HCT116 (cell line): ENCODE measurements around the gene RAB31.

Source experiments
- CEBPB ChIP-seq: IDR thresholded peaks from 2 replicates; pipeline ENCODE4 v1.6.1; 2012; ENCODE audit warnings: low read depth
- CTCF ChIP-seq, 3 experiments: fragments of 200-600 bp in 1 of 3; sonication (generic) in 1 of 3; IDR thresholded peaks in 2 of 3; conservative IDR thresholded peaks in 1 of 3; 2 replicates each; pipeline ENCODE4 v1.5.1; 2012 to 2017; ENCODE audit warnings: low read depth in 2 of 3, low read length in 2 of 3, antibody characterized with exemption in 1 of 3, borderline replicate concordance in 1 of 3, control low read depth in 1 of 3, mild to moderate bottlenecking in 1 of 3, mixed read lengths in 1 of 3, mixed run types in 1 of 3, moderate library complexity in 1 of 3; ENCODE audit not compliant: insufficient read depth in 1 of 3
- EZH2 ChIP-seq: fragments of 200-600 bp; sonication (generic); IDR thresholded peaks from 2 replicates; pipeline ENCODE4 v1.6.1; 2017; ENCODE audit warnings: antibody characterized with exemption, mixed run types
- EZH2phosphoT487 ChIP-seq: fragments of 200-600 bp; IDR thresholded peaks from 2 replicates; pipeline ENCODE4 v1.6.1; 2018; ENCODE audit warnings: antibody characterized with exemption, borderline replicate concordance
- JUND ChIP-seq: IDR thresholded peaks from 2 replicates; pipeline ENCODE4 v1.6.1; 2012
- POLR2A ChIP-seq: IDR thresholded peaks from 2 replicates; pipeline ENCODE4 v1.7.0; 2011; ENCODE audit warnings: borderline replicate concordance; ENCODE audit not compliant: insufficient read depth, insufficient read length; ENCODE audit errors: extremely low read depth
- POLR2AphosphoS5 ChIP-seq: IDR thresholded peaks from 2 replicates; pipeline ENCODE4 v1.6.1; 2011; ENCODE audit warnings: mild to moderate bottlenecking, low read depth, low read length, moderate library complexity
- RAD21 ChIP-seq: IDR thresholded peaks from 2 replicates; pipeline ENCODE4 v1.6.1; 2012; ENCODE audit warnings: low read depth, mild to moderate bottlenecking
- REST ChIP-seq: IDR thresholded peaks from 2 replicates; pipeline ENCODE4 v1.6.1; 2012; ENCODE audit warnings: low read depth
- SIN3A ChIP-seq: IDR thresholded peaks from 2 replicates; pipeline ENCODE4 v1.6.1; 2012; ENCODE audit warnings: low read depth
- SP1 ChIP-seq: IDR thresholded peaks from 2 replicates; pipeline ENCODE4 v1.6.1; 2012; ENCODE audit warnings: low read depth
- SRF ChIP-seq: IDR thresholded peaks from 2 replicates; pipeline ENCODE4 v1.6.1; 2012; ENCODE audit warnings: low read depth
- YY1 ChIP-seq: IDR thresholded peaks from 2 replicates; pipeline ENCODE4 v1.6.1; 2011; ENCODE audit warnings: low read length, low read depth, moderate library complexity, mild to moderate bottlenecking; ENCODE audit not compliant: insufficient replicate concordance; ENCODE audit errors: extremely low read depth
- ZNF274 ChIP-seq: fragments of 200-500 bp; sonication (Bioruptor generic); IDR thresholded peaks from 2 replicates; pipeline ENCODE4 v1.6.1; 2014; ENCODE audit warnings: mild to moderate bottlenecking, low read depth, low read length, inconsistent platforms

GRCh38 chr18:9827793-9828505 lies 119.8 kb downstream of the RAB31 start:
- TF ChIP-seq CTCF (IDR thresholded peaks at IDR 0.05 in 2 of 3, conservative IDR thresholded peaks at IDR 0.05 in 1 of 3; ENCODE audit: borderline replicate concordance in 1 of 3, insufficient read depth in 1 of 3, low read depth in 2 of 3, low read length in 2 of 3) = no peak
- peak; percentile 78 for TF ChIP-seq POLR2AphosphoS5
- no peak for TF ChIP-seq EZH2
- TF ChIP-seq SIN3A = no peak
- no peak for TF ChIP-seq EZH2phosphoT487
- TF ChIP-seq POLR2A = peak; percentile 31
- no peak for TF ChIP-seq REST
- no peak for TF ChIP-seq SP1
- no peak for TF ChIP-seq RAD21
- no peak for TF ChIP-seq CEBPB
- TF ChIP-seq SRF = no peak
- no peak for TF ChIP-seq JUND
- TF ChIP-seq YY1 = no peak
- no peak for TF ChIP-seq ZNF274
